ENCODE measurements around the gene CFAP299.

The CFAP299 gene

DNA sequence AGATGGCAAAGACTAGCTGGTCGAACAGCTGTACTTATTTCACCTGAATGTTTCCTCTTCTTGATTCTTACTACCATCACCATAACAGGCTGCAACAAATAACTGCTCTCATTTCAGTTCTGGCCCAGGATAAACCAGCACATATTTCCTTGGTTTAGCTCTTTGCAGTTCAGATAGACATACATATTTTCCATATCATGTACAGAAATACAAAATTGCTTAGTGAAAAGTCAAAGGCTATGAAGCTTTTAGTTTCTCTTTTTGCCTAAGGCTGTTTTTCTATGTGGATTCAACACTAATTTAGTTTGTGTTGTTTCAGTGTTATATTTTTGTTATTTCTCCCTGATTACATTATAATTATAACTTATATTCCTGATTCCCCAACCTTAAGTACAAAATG lies 591.4 kb downstream of the CFAP299 start:
- no peak overlapping the region for H3K4me3 ChIP-seq (ENCODE audit: low read depth, low read length)
- TF ChIP-seq, protein P1, sequence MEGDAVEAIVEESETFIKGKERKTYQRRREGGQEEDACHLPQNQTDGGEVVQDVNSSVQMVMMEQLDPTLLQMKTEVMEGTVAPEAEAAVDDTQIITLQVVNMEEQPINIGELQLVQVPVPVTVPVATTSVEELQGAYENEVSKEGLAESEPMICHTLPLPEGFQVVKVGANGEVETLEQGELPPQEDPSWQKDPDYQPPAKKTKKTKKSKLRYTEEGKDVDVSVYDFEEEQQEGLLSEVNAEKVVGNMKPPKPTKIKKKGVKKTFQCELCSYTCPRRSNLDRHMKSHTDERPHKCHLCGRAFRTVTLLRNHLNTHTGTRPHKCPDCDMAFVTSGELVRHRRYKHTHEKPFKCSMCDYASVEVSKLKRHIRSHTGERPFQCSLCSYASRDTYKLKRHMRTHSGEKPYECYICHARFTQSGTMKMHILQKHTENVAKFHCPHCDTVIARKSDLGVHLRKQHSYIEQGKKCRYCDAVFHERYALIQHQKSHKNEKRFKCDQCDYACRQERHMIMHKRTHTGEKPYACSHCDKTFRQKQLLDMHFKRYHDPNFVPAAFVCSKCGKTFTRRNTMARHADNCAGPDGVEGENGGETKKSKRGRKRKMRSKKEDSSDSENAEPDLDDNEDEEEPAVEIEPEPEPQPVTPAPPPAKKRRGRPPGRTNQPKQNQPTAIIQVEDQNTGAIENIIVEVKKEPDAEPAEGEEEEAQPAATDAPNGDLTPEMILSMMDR (IDR thresholded peaks at IDR 0.05; ENCODE audit: borderline replicate concordance, insufficient read depth, low read depth, low read length) = no peak

DNA sequence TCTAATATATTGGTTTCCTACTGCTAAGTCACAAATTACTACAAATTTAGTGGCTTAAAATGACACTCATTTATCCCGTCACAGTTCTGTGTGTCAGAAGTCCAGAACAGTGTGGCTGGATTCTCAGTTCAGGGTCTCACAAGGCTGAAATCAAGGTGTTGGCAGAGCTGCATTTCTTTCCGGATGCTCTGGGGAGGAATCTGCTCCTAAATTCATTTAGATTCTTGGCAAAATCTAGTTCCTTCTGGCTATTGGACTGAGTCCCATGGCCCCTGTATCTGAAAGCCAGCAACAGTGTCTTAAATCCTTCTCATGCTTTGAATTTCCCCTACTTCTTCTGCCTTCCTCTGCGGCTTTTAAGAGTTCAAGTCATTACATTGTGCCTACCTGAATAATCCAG lies 591.9 kb downstream of the CFAP299 start:
- no peak overlapping the region for H3K4me3 ChIP-seq (ENCODE audit: low read depth, low read length)
- TF ChIP-seq, protein P1 (IDR thresholded peaks at IDR 0.05; ENCODE audit: borderline replicate concordance, insufficient read depth, low read depth, low read length) = no peak

DNA sequence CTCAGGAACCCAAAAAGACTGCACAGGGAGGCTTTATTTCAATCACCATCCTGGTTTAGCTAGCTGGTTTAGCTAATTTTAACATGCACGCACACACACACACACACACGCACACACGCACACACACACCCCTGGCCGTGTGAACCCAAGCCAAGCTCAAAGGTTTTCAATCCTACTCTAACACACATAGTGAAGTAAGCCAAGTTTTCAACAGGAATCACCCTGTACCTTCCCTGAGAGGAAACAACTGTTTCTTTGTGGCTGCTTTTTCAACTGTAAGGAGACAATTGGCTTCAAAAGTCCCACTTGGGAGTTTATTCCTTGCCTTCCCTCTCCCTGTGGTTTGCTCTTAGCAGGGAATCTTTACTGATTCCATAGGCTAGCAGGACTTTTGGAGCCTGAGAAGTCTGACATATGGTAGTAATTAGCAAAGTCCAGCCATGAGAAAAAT lies 596.1 kb downstream of the CFAP299 start:
- TF ChIP-seq, protein P1 (IDR thresholded peaks at IDR 0.05; ENCODE audit: borderline replicate concordance, insufficient read depth, low read depth, low read length) = no peak

DNA sequence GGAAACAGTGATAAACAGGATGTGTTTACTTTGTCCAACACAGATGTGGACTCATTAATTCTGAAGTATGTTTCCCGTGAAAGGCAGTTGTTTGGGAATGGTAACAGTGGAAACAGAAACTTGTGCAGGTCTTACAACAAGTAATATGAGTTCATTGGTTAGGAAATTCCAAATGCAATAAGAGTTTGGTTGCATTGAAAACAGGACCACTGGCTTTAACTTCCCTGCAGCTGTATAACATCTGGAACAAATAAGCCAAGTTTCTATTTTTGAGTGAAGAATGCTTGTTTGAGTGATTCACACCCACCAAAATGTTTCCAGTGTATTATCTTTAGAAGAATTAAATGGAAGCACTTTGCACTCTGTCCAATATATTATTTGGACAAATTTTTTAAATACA lies 612.6 kb downstream of the CFAP299 start:
- H3K4me3 ChIP-seq (ENCODE audit: low read depth, low read length) = no peak overlapping the region
- TF ChIP-seq, protein P1 (IDR thresholded peaks at IDR 0.05; ENCODE audit: borderline replicate concordance, insufficient read depth, low read depth, low read length) = no peak

More for the DNA sequence above, 596.1 kb downstream of the CFAP299 start:
- H3K4me3 ChIP-seq (ENCODE audit: low read depth, low read length) = no peak overlapping the region

DNA sequence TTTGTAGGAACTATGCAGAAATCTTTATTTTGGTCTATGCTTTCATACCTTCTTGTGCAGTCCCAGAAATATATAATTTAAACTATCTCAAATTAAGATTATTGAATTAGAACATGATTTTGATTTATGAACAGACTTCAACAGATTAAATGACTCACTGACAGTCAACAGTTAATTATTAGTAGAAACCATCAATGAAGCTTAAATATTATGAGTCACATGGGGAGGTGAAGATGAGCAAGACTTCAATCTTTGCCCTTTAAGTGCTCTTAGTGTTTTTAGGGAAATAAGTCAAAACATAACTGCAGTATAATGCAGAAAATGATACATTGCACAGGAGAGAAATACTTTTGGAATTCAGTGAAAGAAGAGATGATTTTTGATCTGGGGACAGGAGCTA lies 613.5 kb downstream of the CFAP299 start:
- no peak overlapping the region for H3K4me3 ChIP-seq (ENCODE audit: low read depth, low read length)
- TF ChIP-seq, protein P1 (IDR thresholded peaks at IDR 0.05; ENCODE audit: borderline replicate concordance, insufficient read depth, low read depth, low read length) = no peak

DNA sequence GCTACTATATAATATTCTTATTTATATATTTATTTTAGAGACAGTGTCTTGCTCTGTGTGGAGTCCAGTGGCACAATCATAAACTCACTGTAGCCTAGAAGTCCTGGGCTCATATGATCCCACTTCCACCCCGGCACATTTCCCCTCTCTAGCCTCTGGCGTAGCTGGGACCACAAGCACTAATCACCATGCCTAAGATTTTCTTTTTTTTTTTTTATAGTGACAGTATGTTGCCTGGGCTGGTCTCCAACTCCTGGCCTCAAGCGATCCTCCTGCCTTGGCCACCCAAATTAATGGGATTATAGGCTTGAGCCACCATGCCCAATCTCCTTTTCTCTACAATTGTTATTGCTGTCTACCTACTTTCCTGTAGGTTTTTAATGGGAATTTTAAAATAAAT lies 620.9 kb downstream of the CFAP299 start:
- TF ChIP-seq, protein P1 (IDR thresholded peaks at IDR 0.05; ENCODE audit: borderline replicate concordance, insufficient read depth, low read depth, low read length) = no peak
- no peak overlapping the region for H3K4me3 ChIP-seq (ENCODE audit: low read depth, low read length)

DNA sequence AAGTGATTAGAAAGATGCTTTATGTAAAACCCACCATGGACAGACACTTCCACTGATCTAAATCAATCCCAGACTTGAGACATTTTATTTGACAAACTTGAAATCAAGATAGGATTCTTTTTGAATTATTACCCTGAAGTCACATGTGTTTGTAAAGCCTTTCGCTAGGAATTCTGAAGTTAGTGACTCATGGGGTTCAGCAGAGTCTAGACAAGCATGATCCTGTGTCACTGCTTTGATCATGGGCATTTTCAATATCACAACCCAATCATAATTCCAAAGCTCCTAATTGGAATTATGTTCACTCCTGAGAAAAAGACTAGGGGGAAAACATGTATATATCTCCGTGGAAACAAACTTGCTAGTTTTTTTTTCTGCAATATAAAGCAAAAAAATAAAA lies 627.5 kb downstream of the CFAP299 start:
- TF ChIP-seq, protein P1 (IDR thresholded peaks at IDR 0.05; ENCODE audit: borderline replicate concordance, insufficient read depth, low read depth, low read length) = no peak
- no peak overlapping the region for H3K4me3 ChIP-seq (ENCODE audit: low read depth, low read length)
